ENCODE data around the gene P3H4. TPM values are rescaled to one million over a fixed set of nuclear protein-coding genes. Genes with fewer than 3 reads are reported as not detected.

The P3H4 gene
- polyA plus RNA-seq, 1 donor (not counting 4 experiments of a cell fraction or from before 2014, with no cell fraction given), result 4.2 TPM

GRCh38 chr17:41849251-41849990 lies 37.7 kb upstream of the P3H4 start:
- Histone ChIP-seq H3K9ac (ENCODE audit: control insufficient read depth, extremely low read depth, insufficient read depth, low read length) (no peak overlapping the region), H3K4me1 (ENCODE audit: control insufficient read depth, extremely low read depth, insufficient read depth, low read length) (peaks cover 3% of the 10 kb centered on the region), H3K4me2 (ENCODE audit: control insufficient read depth, extremely low read depth, insufficient read depth, low read depth, low read length) (no peak overlapping the region), H4K20me1 (ENCODE audit: control insufficient read depth, extremely low read depth, insufficient read depth, low read length) (no peaks in the 10 kb centered on the region), H3K9me3 (ENCODE audit: control insufficient read depth, low read depth, low read length) (no peaks in the 10 kb centered on the region), H2AFZ (ENCODE audit: control insufficient read depth, low read length) (no peak overlapping the region), H3K27me3 (ENCODE audit: control insufficient read depth, extremely low read depth, insufficient read depth, low read length) (no peaks in the 10 kb centered on the region), H3K4me3 (ENCODE audit: control insufficient read depth in 2 of 3, extremely low read depth in 1 of 3, insufficient read depth in 2 of 3, low read depth in 1 of 3, low read length in 3 of 3) (no peak overlapping the region), H3K9me1 (ENCODE audit: control insufficient read depth, extremely low read depth, insufficient read depth, low read length) (no peaks in the 10 kb centered on the region), H3K27ac (ENCODE audit: control insufficient read depth, insufficient read depth, low read length) (no peak overlapping the region), H3K36me3 (ENCODE audit: control insufficient read depth in 2 of 2, extremely low read depth in 1 of 2, insufficient read depth in 2 of 2, low read length in 2 of 2) (peaks cover 3 to 9% of the 10 kb centered on the region in 2 experiments), H3K79me2 (ENCODE audit: control insufficient read depth, insufficient read depth, low read length) (peaks cover 14% of the 10 kb centered on the region)
- dilution Hi-C loops (cut with MboI; ENCODE audit: extremely low pct_ligation_motif_present, low sequenced_read_pairs), result no loop called here
- no peak for TF ChIP-seq EZH2 (IDR thresholded peaks at IDR 0.05; ENCODE audit: low read length)
- FAIRE-seq (no peak), DNase-seq (ENCODE audit: low read depth, low spot score) (no peak)

GRCh38 chr17:41848788-41849187 lies 37.0 kb upstream of the P3H4 start:
- dilution Hi-C loops (cut with MboI; ENCODE audit: extremely low pct_ligation_motif_present, low sequenced_read_pairs), result no loop called here
- H3K4me2 ChIP-seq (ENCODE audit: control insufficient read depth, extremely low read depth, insufficient read depth, low read depth, low read length), result no peak overlapping the region
- H3K4me3 ChIP-seq (ENCODE audit: control insufficient read depth in 2 of 3, extremely low read depth in 1 of 3, insufficient read depth in 2 of 3, low read depth in 1 of 3, low read length in 3 of 3), result no peak overlapping the region
- no peak overlapping the region for H3K9ac ChIP-seq (ENCODE audit: control insufficient read depth, extremely low read depth, insufficient read depth, low read length)
- DNase-seq (ENCODE audit: low read depth, low spot score), result no peak
- no peaks in the 10 kb centered on the region for H4K20me1 ChIP-seq (ENCODE audit: control insufficient read depth, extremely low read depth, insufficient read depth, low read length)
- peaks cover 14% of the 10 kb centered on the region for H3K79me2 ChIP-seq (ENCODE audit: control insufficient read depth, insufficient read depth, low read length)
- no peak for FAIRE-seq
- no peak overlapping the region for H3K27ac ChIP-seq (ENCODE audit: control insufficient read depth, insufficient read depth, low read length)
- peaks cover 3% of the 10 kb centered on the region in 2 experiments for H3K36me3 ChIP-seq (ENCODE audit: control insufficient read depth in 2 of 2, extremely low read depth in 1 of 2, insufficient read depth in 2 of 2, low read length in 2 of 2)
- TF ChIP-seq, protein P1, sequence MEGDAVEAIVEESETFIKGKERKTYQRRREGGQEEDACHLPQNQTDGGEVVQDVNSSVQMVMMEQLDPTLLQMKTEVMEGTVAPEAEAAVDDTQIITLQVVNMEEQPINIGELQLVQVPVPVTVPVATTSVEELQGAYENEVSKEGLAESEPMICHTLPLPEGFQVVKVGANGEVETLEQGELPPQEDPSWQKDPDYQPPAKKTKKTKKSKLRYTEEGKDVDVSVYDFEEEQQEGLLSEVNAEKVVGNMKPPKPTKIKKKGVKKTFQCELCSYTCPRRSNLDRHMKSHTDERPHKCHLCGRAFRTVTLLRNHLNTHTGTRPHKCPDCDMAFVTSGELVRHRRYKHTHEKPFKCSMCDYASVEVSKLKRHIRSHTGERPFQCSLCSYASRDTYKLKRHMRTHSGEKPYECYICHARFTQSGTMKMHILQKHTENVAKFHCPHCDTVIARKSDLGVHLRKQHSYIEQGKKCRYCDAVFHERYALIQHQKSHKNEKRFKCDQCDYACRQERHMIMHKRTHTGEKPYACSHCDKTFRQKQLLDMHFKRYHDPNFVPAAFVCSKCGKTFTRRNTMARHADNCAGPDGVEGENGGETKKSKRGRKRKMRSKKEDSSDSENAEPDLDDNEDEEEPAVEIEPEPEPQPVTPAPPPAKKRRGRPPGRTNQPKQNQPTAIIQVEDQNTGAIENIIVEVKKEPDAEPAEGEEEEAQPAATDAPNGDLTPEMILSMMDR (optimal IDR thresholded peaks at IDR 0.05 in 1 of 3, IDR thresholded peaks at IDR 0.05 in 1 of 3, conservative IDR thresholded peaks at IDR 0.05 in 1 of 3; ENCODE audit: extremely low read depth in 1 of 3, insufficient read depth in 2 of 3, low read length in 3 of 3), result no peak
- TF ChIP-seq EZH2 (IDR thresholded peaks at IDR 0.05; ENCODE audit: low read length), result no peak
- H3K9me3 ChIP-seq (ENCODE audit: control insufficient read depth, low read depth, low read length), result no peaks in the 10 kb centered on the region
- H3K4me1 ChIP-seq (ENCODE audit: control insufficient read depth, extremely low read depth, insufficient read depth, low read length), result peaks cover 3% of the 10 kb centered on the region
- H2AFZ ChIP-seq (ENCODE audit: control insufficient read depth, low read length), result no peak overlapping the region
- H3K27me3 ChIP-seq (ENCODE audit: control insufficient read depth, extremely low read depth, insufficient read depth, low read length), result no peaks in the 10 kb centered on the region
- H3K9me1 ChIP-seq (ENCODE audit: control insufficient read depth, extremely low read depth, insufficient read depth, low read length), result no peaks in the 10 kb centered on the region
